HCT116 (cell line): ENCODE results near the gene STK35. TPM values are rescaled to one million over a fixed set of nuclear protein-coding genes. Genes with fewer than 3 reads are reported as not detected.

Source experiments
- ATAC-seq: fragments of 200-7000 bp; cut with Tn5 transposase; 2 replicates; pipeline ENCODE4 v1.9.1; 2020; ENCODE audit warnings: mild to moderate bottlenecking, moderate library complexity
- BruUV-seq: library from RNA; stranded (reverse); fragments of 400-500 nt; replicated peaks from 2 replicates; lab custom pipeline; 2021; lab: Mats Ljungman, UMichigan
- CTCF ChIA-PET: fragments of 300-600 bp; sonication (Branson Sonifier 250); formaldehyde crosslinking; loops from one replicate; lab custom pipeline; 2021; ENCODE audit warnings: antibody characterized with exemption; lab: Charles Lee
- POLR2A ChIA-PET: fragments of 300-600, 350-600 bp; sonication (Branson Sonifier 250); formaldehyde crosslinking; loops from one replicate; lab custom pipeline; 2021; ENCODE audit warnings: antibody characterized with exemption; lab: Charles Lee
- RAD21 ChIA-PET, 2 experiments: fragments of 300-600 bp; sonication (Branson Sonifier 250); formaldehyde crosslinking; loops; one replicate each; lab custom pipeline; 2023; ENCODE audit warnings: low total read pairs in 2 of 2; ENCODE audit not compliant: uncharacterized antibody in 2 of 2, unreplicated experiment in 2 of 2, low non-redundant PET in 1 of 2; lab: Charles Lee
- DNase-seq: peaks from one replicate; pipeline ENCODE4 v3.0.0-alpha.2; 2010; ENCODE audit warnings: low read depth, low spot score
- H2AFZ ChIP-seq: fragments of 200-600 bp; shearing (Covaris generic), sonication (generic); 2 replicates; pipeline ENCODE4 v1.6.1; 2017; ENCODE audit warnings: low read depth, mixed run types, mixed read lengths, antibody characterized with exemption, low read length; ENCODE audit not compliant: poor library complexity, severe bottlenecking
- H3K27ac ChIP-seq: 2 replicates; pipeline ENCODE4 v1.5.1; 2012; ENCODE audit warnings: low read depth, low read length
- H3K27me3 ChIP-seq: fragments of 200-600 bp; sonication (generic); 2 replicates; pipeline ENCODE4 v1.6.1; 2016; ENCODE audit warnings: mixed run types, low read length, mixed read lengths; ENCODE audit not compliant: insufficient read depth
- H3K36me3 ChIP-seq, 2 experiments: fragments of 200-500 bp in 1 of 2; fragments of 200-600 bp in 1 of 2; sonication (Bioruptor generic) in 1 of 2; sonication (generic) in 1 of 2; 2 replicates each; pipeline versions ENCODE4 v1.5.1 to v1.6.1; 2014 to 2016; ENCODE audit warnings: low read length in 2 of 2, inconsistent platforms in 1 of 2, mixed read lengths in 1 of 2, mixed run types in 1 of 2; ENCODE audit not compliant: insufficient read depth in 2 of 2, control insufficient read depth in 1 of 2
- H3K4me1 ChIP-seq, 2 experiments: fragments of 200-600 bp in 1 of 2; sonication (generic) in 1 of 2; 2 replicates each; pipeline versions ENCODE4 v1.5.1 to v1.6.1; 2012 to 2017; ENCODE audit warnings: low read length in 2 of 2, inconsistent platforms in 1 of 2, mild to moderate bottlenecking in 1 of 2, mixed read lengths in 1 of 2, mixed run types in 1 of 2, moderate library complexity in 1 of 2; ENCODE audit not compliant: insufficient read depth in 2 of 2, control insufficient read depth in 1 of 2
- H3K4me2 ChIP-seq: fragments of 200-600 bp; sonication (generic); 2 replicates; pipeline ENCODE4 v1.6.1; 2017; ENCODE audit warnings: mixed run types, low read length, mixed read lengths
- H3K4me3 ChIP-seq, 2 experiments: fragments of 200-600 bp in 1 of 2; sonication (generic) in 1 of 2; replicated peaks in 1 of 2; 2 replicates each; pipeline ENCODE4 v1.5.1; 2011 to 2016; ENCODE audit warnings: low read length in 2 of 2, control low read depth in 1 of 2, low read depth in 1 of 2, mild to moderate bottlenecking in 1 of 2, mixed read lengths in 1 of 2, mixed run types in 1 of 2
- H3K79me2 ChIP-seq: fragments of 200-600 bp; sonication (generic); 2 replicates; pipeline ENCODE4 v1.6.1; 2017; ENCODE audit warnings: mild to moderate bottlenecking, mixed run types, low read length, moderate library complexity, mixed read lengths; ENCODE audit not compliant: insufficient read depth
- H3K9ac ChIP-seq: fragments of 200-600 bp; sonication (generic); 2 replicates; pipeline ENCODE4 v1.6.1; 2016; ENCODE audit warnings: low read length, mixed read lengths
- H3K9me2 ChIP-seq: fragments of 200-600 bp; sonication (generic), shearing (Covaris generic); 2 replicates; pipeline ENCODE4 v1.6.1; 2017; ENCODE audit warnings: mixed run types, mild to moderate bottlenecking, moderate library complexity; ENCODE audit not compliant: insufficient read depth
- H3K9me3 ChIP-seq, 2 experiments: fragments of 200-500 bp in 1 of 2; fragments of 200-600 bp in 1 of 2; sonication (Bioruptor generic) in 1 of 2; sonication (generic) in 1 of 2; 2 replicates each; pipeline ENCODE4 v1.6.1; 2014 to 2017; ENCODE audit warnings: low read length in 2 of 2, mixed read lengths in 2 of 2, inconsistent platforms in 1 of 2, low read depth in 1 of 2, mild to moderate bottlenecking in 1 of 2, mixed run types in 1 of 2, moderate library complexity in 1 of 2; ENCODE audit not compliant: control insufficient read depth in 1 of 2, insufficient read depth in 1 of 2
- H4K20me1 ChIP-seq: fragments of 200-600 bp; sonication (generic), shearing (Covaris generic); 2 replicates; pipeline ENCODE4 v1.6.1; 2017; ENCODE audit warnings: mixed run types, mild to moderate bottlenecking, moderate library complexity; ENCODE audit not compliant: insufficient read depth
- FOSL1 ChIP-seq: IDR thresholded peaks from 2 replicates; pipeline ENCODE4 v1.6.1; 2012; ENCODE audit warnings: low read depth
- REST ChIP-seq: IDR thresholded peaks from 2 replicates; pipeline ENCODE4 v1.6.1; 2012; ENCODE audit warnings: low read depth
- SP1 ChIP-seq: IDR thresholded peaks from 2 replicates; pipeline ENCODE4 v1.6.1; 2012; ENCODE audit warnings: low read depth
- intact Hi-C: fragments of 100-400 bp; cut with micrococcal nuclease; formaldehyde crosslinking; loops from 2 replicates; pipeline ENCODE4 v1.10.0; 2022
- total RNA-seq: library from RNA; stranded (reverse); gene quantifications from one replicate; pipeline ENCODE4 v1.2.1, GENCODE V29; 2021; ENCODE audit not compliant: unreplicated experiment

STK35 gene
- total RNA-seq, 1 experiment from 2014 or later = 32.8 TPM

- TF ChIP-seq REST (no peak), FOSL1 (no peak)
Observed at GRCh38 chr20:2178318-2179232, 76.9 kb downstream of the STK35 start (continued).

GRCh38 chr20:2179233-2179580 lies 77.6 kb downstream of the STK35 start:
- no peak overlapping the region for H3K4me3 ChIP-seq
- intact Hi-C loops = no loop called here
- no TSS peak for BruUV-seq
- no peaks in the 10 kb centered on the region for H3K9me2 ChIP-seq
- H3K27ac ChIP-seq = no peak overlapping the region
- no peaks in the 10 kb centered on the region for H3K36me3 ChIP-seq
- no peak overlapping the region for H3K9ac ChIP-seq
- no peaks in the 10 kb centered on the region for H4K20me1 ChIP-seq
- no peak for ATAC-seq
- no peaks in the 10 kb centered on the region for H3K79me2 ChIP-seq
- no peak for TF ChIP-seq SP1
- peaks cover 8% of the 10 kb centered on the region; the same call in 1 of the 2 replicates for H3K27me3 ChIP-seq
- POLR2A ChIA-PET = no interaction called here
- RAD21 ChIA-PET = no interaction called here
- H2AFZ ChIP-seq = no peak overlapping the region
- no peak overlapping the region for H3K4me2 ChIP-seq
- no peak for DNase-seq
- H3K4me1 ChIP-seq = no peaks in the 10 kb centered on the region
- CTCF ChIA-PET = no interaction called here
- H3K9me3 ChIP-seq = no peaks in the 10 kb centered on the region
